OCI-LY3 (cell line): ENCODE data around the gene TMEM19.

Source experiments
- EZH2phosphoT487 ChIP-seq: fragments of 200-600 bp; shearing (Covaris generic); IDR thresholded peaks from 2 replicates; pipeline ENCODE4 v1.6.1; 2018; ENCODE audit warnings: antibody characterized with exemption, mixed run types, low read depth
- TF ChIP-seq, protein P1 (sequence below): fragments of 200-600, 300-600 bp; sonication (generic); IDR thresholded peaks from 2 replicates; pipeline ENCODE4 v1.5.1; 2014; ENCODE audit warnings: antibody characterized with exemption, low read length, low read depth

GRCh38 chr12:71732357-71732712, 46.5 kb downstream of the TMEM19 start:
- TF ChIP-seq, protein P1, sequence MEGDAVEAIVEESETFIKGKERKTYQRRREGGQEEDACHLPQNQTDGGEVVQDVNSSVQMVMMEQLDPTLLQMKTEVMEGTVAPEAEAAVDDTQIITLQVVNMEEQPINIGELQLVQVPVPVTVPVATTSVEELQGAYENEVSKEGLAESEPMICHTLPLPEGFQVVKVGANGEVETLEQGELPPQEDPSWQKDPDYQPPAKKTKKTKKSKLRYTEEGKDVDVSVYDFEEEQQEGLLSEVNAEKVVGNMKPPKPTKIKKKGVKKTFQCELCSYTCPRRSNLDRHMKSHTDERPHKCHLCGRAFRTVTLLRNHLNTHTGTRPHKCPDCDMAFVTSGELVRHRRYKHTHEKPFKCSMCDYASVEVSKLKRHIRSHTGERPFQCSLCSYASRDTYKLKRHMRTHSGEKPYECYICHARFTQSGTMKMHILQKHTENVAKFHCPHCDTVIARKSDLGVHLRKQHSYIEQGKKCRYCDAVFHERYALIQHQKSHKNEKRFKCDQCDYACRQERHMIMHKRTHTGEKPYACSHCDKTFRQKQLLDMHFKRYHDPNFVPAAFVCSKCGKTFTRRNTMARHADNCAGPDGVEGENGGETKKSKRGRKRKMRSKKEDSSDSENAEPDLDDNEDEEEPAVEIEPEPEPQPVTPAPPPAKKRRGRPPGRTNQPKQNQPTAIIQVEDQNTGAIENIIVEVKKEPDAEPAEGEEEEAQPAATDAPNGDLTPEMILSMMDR, result no peak
- TF ChIP-seq EZH2phosphoT487, result no peak
